Calu3 (cell line): ENCODE data around the gene SRRT. TPM values are rescaled to one million over a fixed set of nuclear protein-coding genes. Genes with fewer than 3 reads are reported as not detected.
A peak's percentile ranks its signal among the peaks of the same experiment; 100 is the strongest.

Experiments used
- BruUV-seq: library from RNA; stranded (reverse); fragments of 400-500 nt; replicated peaks from 2 replicates; lab custom pipeline; 2021; lab: Mats Ljungman, UMichigan
- CTCF ChIA-PET: fragments of 300-600 bp; sonication (Branson Sonifier 250); formaldehyde crosslinking; loops from one replicate; lab custom pipeline; 2022; ENCODE audit warnings: antibody characterized with exemption; lab: Charles Lee
- DNase-seq: peaks from one replicate; pipeline ENCODE4 v3.0.0; 2022
- H3K27ac Mint-ChIP-seq: one replicate; pipeline ENCODE4 v1.8.0; 2022; ENCODE audit warnings: mixed read lengths; ENCODE audit not compliant: unreplicated experiment
- H3K27me3 Mint-ChIP-seq: one replicate; pipeline ENCODE4 v1.8.0; 2022; ENCODE audit warnings: mixed read lengths; ENCODE audit not compliant: unreplicated experiment
- H3K36me3 Mint-ChIP-seq: one replicate; pipeline ENCODE4 v1.8.0; 2022; ENCODE audit warnings: mild to moderate bottlenecking, moderate library complexity, mixed read lengths; ENCODE audit not compliant: insufficient read depth, unreplicated experiment
- H3K4me1 Mint-ChIP-seq: one replicate; pipeline ENCODE4 v1.8.0; 2022; ENCODE audit warnings: mild to moderate bottlenecking, low read depth, mixed read lengths; ENCODE audit not compliant: unreplicated experiment
- H3K4me3 Mint-ChIP-seq: one replicate; pipeline ENCODE4 v1.8.0; 2022; ENCODE audit warnings: mild to moderate bottlenecking, low read depth, moderate library complexity, mixed read lengths; ENCODE audit not compliant: unreplicated experiment
- H3K9me3 Mint-ChIP-seq: one replicate; pipeline ENCODE4 v1.8.0; 2022; ENCODE audit warnings: low read depth, mixed read lengths; ENCODE audit not compliant: unreplicated experiment
- CTCF ChIP-seq: fragments of 200-600 bp; IDR thresholded peaks from one replicate; pipeline ENCODE4 v1.8.0; 2022; ENCODE audit warnings: antibody characterized with exemption; ENCODE audit not compliant: unreplicated experiment
- intact Hi-C: fragments of 100-400 bp; cut with micrococcal nuclease; formaldehyde crosslinking; loops from one replicate; pipeline ENCODE4 v1.10.0; 2022; ENCODE audit not compliant: unreplicated experiment
- total RNA-seq: library from RNA; stranded (reverse); gene quantifications from 2 replicates; pipeline ENCODE4 v1.2.3, GENCODE V29; 2022

Gene SRRT
- total RNA-seq, 1 experiment from 2014 or later: 151 TPM

GRCh38 chr7:100832281-100832633 lies 42.6 kb upstream of the SRRT start:
- peaks cover 44% of the 10 kb centered on the region for H3K4me1 Mint-ChIP-seq
- TF ChIP-seq CTCF: no peak
- peaks cover 32% of the 10 kb centered on the region for H3K36me3 Mint-ChIP-seq
- BruUV-seq: no TSS peak
- DNase-seq: no peak
- intact Hi-C loops: no loop called here
- H3K27ac Mint-ChIP-seq: no peak overlapping the region
- H3K4me3 Mint-ChIP-seq: no peak overlapping the region
- no peaks in the 10 kb centered on the region for H3K27me3 Mint-ChIP-seq
- no peaks in the 10 kb centered on the region for H3K9me3 Mint-ChIP-seq
- CTCF ChIA-PET: interaction anchor here (1.0 kb wide), 1 partner anchor 30 kb away, joined by 3 read pairs; no protein-coding TSS in a partner anchor

GRCh38 chr7:100835903-100836811 lies 38.7 kb upstream of the SRRT start:
- DNase-seq: peak; percentile 76
- BruUV-seq: TSS peak; percentile 27
- intact Hi-C loops: no loop called here
- H3K27me3 Mint-ChIP-seq: no peaks in the 10 kb centered on the region
- CTCF ChIA-PET: interaction anchor here (0.6 kb wide), 1 partner anchor 73 kb away, joined by 5 read pairs; no protein-coding TSS in a partner anchor
- H3K4me3 Mint-ChIP-seq: peak overlapping the region; percentile 56
- H3K4me1 Mint-ChIP-seq: peaks cover 27% of the 10 kb centered on the region
- no peak for TF ChIP-seq CTCF
- H3K36me3 Mint-ChIP-seq: peaks cover 24% of the 10 kb centered on the region
- H3K27ac Mint-ChIP-seq: peak overlapping the region; percentile 94
- H3K9me3 Mint-ChIP-seq: no peaks in the 10 kb centered on the region

GRCh38 chr7:100836812-100837098 lies 38.1 kb upstream of the SRRT start:
- Mint-ChIP-seq H3K4me3 (peak overlapping the region; percentile 56), H3K9me3 (no peaks in the 10 kb centered on the region), H3K27me3 (no peaks in the 10 kb centered on the region), H3K36me3 (peaks cover 24% of the 10 kb centered on the region), H3K4me1 (peaks cover 21% of the 10 kb centered on the region), H3K27ac (peak overlapping the region; percentile 94)
- CTCF ChIA-PET: no interaction called here
- DNase-seq: no peak
- no TSS peak for BruUV-seq
- intact Hi-C loops: no loop called here
- no peak for TF ChIP-seq CTCF

- Mint-ChIP-seq H3K27me3 (no peaks in the 10 kb centered on the region), H3K4me1 (peaks cover 18% of the 10 kb centered on the region), H3K9me3 (no peaks in the 10 kb centered on the region), H3K4me3 (peak overlapping the region; percentile 56), H3K27ac (peak overlapping the region; percentile 94), H3K36me3 (peaks cover 24% of the 10 kb centered on the region)
- intact Hi-C loops: no loop called here
- CTCF ChIA-PET: interaction anchor here (0.7 kb wide), 1 partner anchor 105 kb away, joined by 5 read pairs; no protein-coding TSS in a partner anchor
- DNase-seq: peak; percentile 72
- BruUV-seq: TSS peak; percentile 55
- no peak for TF ChIP-seq CTCF
Measured at GRCh38 chr7:100837099-100837836, 37.6 kb upstream of the SRRT start.
